ENCODE data around the gene STK17B.
A peak's percentile ranks its signal among the peaks of the same experiment; 100 is the strongest.

The STK17B gene

GRCh38 chr2:196174404-196174803, 3.0 kb upstream of the STK17B start:
- Histone ChIP-seq H3K9me3 (ENCODE audit: control insufficient read depth, insufficient read depth, low read depth, low read length) (no peaks in the 10 kb centered on the region), H3K4me1 (ENCODE audit: control insufficient read depth, insufficient read depth, low read length) (no peaks in the 10 kb centered on the region), H3K36me3 (ENCODE audit: control insufficient read depth in 2 of 2, insufficient read depth in 1 of 2, low read length in 2 of 2) (no peaks in the 10 kb centered on the region), H3K4me3 (ENCODE audit: low read depth, low read length) (no peak overlapping the region), H3K27ac (ENCODE audit: extremely low read depth, low read depth, low read length) (no peak overlapping the region)
- ChIA-PET POLR2A (no interaction called here), CTCF (interaction anchor here (0.9 kb wide), 1 partner anchor 105 kb away, joined by 3 read pairs; no protein-coding TSS in a partner anchor)
- no peak for TF ChIP-seq PRDM10 (tag by site-specific recombination; IDR thresholded peaks at IDR 0.05)
- TF ChIP-seq ZBTB6 (tag by site-specific recombination; IDR thresholded peaks at IDR 0.05): no peak
- TF ChIP-seq SP7 (tag by site-specific recombination; IDR thresholded peaks at IDR 0.05): no peak
- no peak for TF ChIP-seq ZFP69B (tag by site-specific recombination; IDR thresholded peaks at IDR 0.05)

GRCh38 chr2:196173505-196173904, 2.1 kb upstream of the STK17B start:
- Histone ChIP-seq H3K9me3 (ENCODE audit: control insufficient read depth, insufficient read depth, low read depth, low read length) (no peaks in the 10 kb centered on the region), H3K36me3 (ENCODE audit: control insufficient read depth in 2 of 2, insufficient read depth in 1 of 2, low read length in 2 of 2) (no peaks in the 10 kb centered on the region), H3K4me1 (ENCODE audit: control insufficient read depth, insufficient read depth, low read length) (0 out of 2 replicates have a peak, but pooled peaks cover under 1% of the 10 kb centered on the region), H3K4me3 (ENCODE audit: low read depth, low read length) (no peak overlapping the region), H3K27ac (ENCODE audit: extremely low read depth, low read depth, low read length) (no peak overlapping the region)
- POLR2A ChIA-PET: no interaction called here
- CTCF ChIA-PET: no interaction called here
- no peak for TF ChIP-seq FEZF1 (tag by site-specific recombination; IDR thresholded peaks at IDR 0.05)
- TF ChIP-seq ZNF580 (tag by site-specific recombination; IDR thresholded peaks at IDR 0.05): no peak
- no peak for TF ChIP-seq ZNF174 (tag by site-specific recombination; IDR thresholded peaks at IDR 0.05)
- no peak for TF ChIP-seq ZNF140 (tag by site-specific recombination; IDR thresholded peaks at IDR 0.05)

GRCh38 chr2:196172951-196173350, 1.6 kb upstream of the STK17B start:
- ChIA-PET CTCF (interaction anchor here (1.2 kb wide), 1 partner anchor 11 kb away, joined by 3 read pairs; no protein-coding TSS in a partner anchor), POLR2A (no interaction called here)
- peaks cover 6% of the 10 kb centered on the region; the same call in 1 of the 2 replicates for H3K4me1 ChIP-seq (ENCODE audit: control insufficient read depth, insufficient read depth, low read length)
- no peak overlapping the region for H3K27ac ChIP-seq (ENCODE audit: extremely low read depth, low read depth, low read length)
- no peaks in the 10 kb centered on the region for H3K36me3 ChIP-seq (ENCODE audit: control insufficient read depth in 2 of 2, insufficient read depth in 1 of 2, low read length in 2 of 2)
- TF ChIP-seq SP7 (tag by site-specific recombination; IDR thresholded peaks at IDR 0.05) (no peak), ZNF146 (tag by site-specific recombination; IDR thresholded peaks at IDR 0.05) (no peak), ZNF610 (tag by site-specific recombination; IDR thresholded peaks at IDR 0.05; ENCODE audit: borderline replicate concordance) (no peak), ZNF837 (tag by site-specific recombination; IDR thresholded peaks at IDR 0.05) (no peak)
- no peak overlapping the region for H3K4me3 ChIP-seq (ENCODE audit: low read depth, low read length)
- no peaks in the 10 kb centered on the region for H3K9me3 ChIP-seq (ENCODE audit: control insufficient read depth, insufficient read depth, low read depth, low read length)

GRCh38 chr2:196171946-196172345, 568 bp upstream of the STK17B start:
- ChIA-PET CTCF (interaction anchor here (1.2 kb wide), 1 partner anchor 12 kb away, joined by 3 read pairs; no protein-coding TSS in a partner anchor), POLR2A (interaction anchor here (0.7 to 2.6 kb wide), 8 partner anchors 9 to 104 kb away, joined by 3 to 9 read pairs (median 4); no protein-coding TSS in a partner anchor)
- Histone ChIP-seq H3K4me3 (ENCODE audit: low read depth, low read length) (peak overlapping the region; percentile 32), H3K9me3 (ENCODE audit: control insufficient read depth, insufficient read depth, low read depth, low read length) (no peaks in the 10 kb centered on the region), H3K36me3 (ENCODE audit: control insufficient read depth in 2 of 2, insufficient read depth in 1 of 2, low read length in 2 of 2) (no peaks in the 10 kb centered on the region), H3K27ac (ENCODE audit: extremely low read depth, low read depth, low read length) (no peak overlapping the region; the same call in 1 of the 2 replicates), H3K4me1 (ENCODE audit: control insufficient read depth, insufficient read depth, low read length) (peaks cover 14% of the 10 kb centered on the region; the same call in 1 of the 2 replicates)
- TF ChIP-seq ZNF341 (tag by site-specific recombination; IDR thresholded peaks at IDR 0.05; ENCODE audit: low read depth) (peak; percentile 90), ZNF785 (tag by site-specific recombination; IDR thresholded peaks at IDR 0.05) (no peak), PRDM6 (tag by site-specific recombination; IDR thresholded peaks at IDR 0.05) (no peak), ZNF335 (tag by site-specific recombination; conservative IDR thresholded peaks at IDR 0.05) (peak; percentile 41; the same call in 1 of the 2 replicates), ZBTB11 (tag by site-specific recombination; conservative IDR thresholded peaks at IDR 0.05; ENCODE audit: low read depth) (0 out of 2 replicates have a peak, but pooled peaks have one; percentile 9)
